GM04503 (cell line): ENCODE results near the gene TCN1.
"Not testable (repeated sequence)": the region's sequence is repeated elsewhere in the genome, so short reads cannot be mapped to it uniquely, and the experiment has no call there.

ENCODE experiments used
- DNase-seq: peaks from one replicate; pipeline ENCODE4 v3.0.0-alpha.2; 2012; ENCODE audit warnings: low read depth

The TCN1 gene

DNA sequence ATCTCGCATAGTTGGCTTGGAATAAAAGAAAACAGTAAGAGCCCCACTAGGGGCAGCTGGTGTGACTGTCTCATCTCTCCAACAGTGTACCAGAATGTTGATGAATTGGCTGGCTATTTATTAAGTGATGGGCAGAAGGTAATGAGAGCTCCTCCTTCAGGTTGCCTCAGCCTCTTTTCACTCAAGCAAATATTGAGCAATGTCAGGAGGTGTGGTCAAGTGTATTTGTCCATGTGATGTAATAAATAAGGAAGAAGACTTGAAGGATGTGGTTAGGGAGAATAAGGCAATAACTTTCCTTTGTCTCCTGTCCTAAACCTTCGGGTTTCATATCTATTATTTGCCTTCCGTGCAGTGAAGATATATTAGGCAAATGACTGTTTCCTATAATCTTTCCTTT, at the start of gene TCN1:
Gene TCN1, minus strand, starts transcription at position 91 of the 400 bp plus-strand sequence. Its CDS starts 17 bp downstream, at position 74.
- DNase-seq: no peak

DNA sequence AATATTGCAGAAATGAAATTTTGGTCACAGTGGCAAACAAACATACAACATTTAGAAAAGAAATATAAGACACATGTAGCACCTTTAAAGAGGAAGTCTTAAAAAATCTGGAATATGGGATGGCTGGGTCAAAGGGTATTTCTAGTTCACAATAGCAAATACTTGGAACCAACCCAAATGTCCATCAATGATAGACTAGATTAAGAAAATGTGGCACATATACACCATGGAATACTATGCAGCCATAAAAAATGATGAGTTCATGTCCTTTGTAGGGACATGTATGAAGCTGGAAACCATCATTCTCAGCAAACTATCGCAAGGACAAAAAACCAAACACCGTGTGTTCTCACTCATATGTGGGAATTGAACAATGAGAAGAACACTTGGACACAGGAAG, 37.3 kb upstream of the TCN1 start:
- DNase-seq: not testable (repeated sequence)

GRCh38 chr11:59901306-59901705, 35.0 kb upstream of the TCN1 start:
- no peak for DNase-seq

- DNase-seq: no peak
Measured at GRCh38 chr11:59900366-59901126, 34.3 kb upstream of the TCN1 start.

GRCh38 chr11:59899532-59899931, 33.2 kb upstream of the TCN1 start:
- no peak for DNase-seq

DNA sequence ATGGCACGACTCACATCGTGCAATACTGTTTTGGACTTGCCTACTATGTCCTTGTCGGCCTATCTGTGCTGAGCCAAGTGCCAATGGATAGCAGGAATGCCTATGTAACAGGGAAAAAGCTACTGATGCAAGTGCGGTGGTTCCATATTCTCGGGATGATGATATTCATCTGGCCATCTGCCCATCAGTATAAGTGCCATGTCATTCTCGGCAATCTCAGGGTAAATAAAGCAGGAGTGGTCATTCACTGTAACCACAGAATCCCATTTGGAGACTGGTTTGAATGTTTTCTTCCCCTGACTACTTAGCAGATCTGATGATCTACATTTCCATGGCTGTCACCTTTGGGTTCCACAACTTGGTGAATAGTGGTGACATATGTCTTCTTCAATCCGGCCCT, 32.4 kb upstream of the TCN1 start:
- no peak for DNase-seq

DNA sequence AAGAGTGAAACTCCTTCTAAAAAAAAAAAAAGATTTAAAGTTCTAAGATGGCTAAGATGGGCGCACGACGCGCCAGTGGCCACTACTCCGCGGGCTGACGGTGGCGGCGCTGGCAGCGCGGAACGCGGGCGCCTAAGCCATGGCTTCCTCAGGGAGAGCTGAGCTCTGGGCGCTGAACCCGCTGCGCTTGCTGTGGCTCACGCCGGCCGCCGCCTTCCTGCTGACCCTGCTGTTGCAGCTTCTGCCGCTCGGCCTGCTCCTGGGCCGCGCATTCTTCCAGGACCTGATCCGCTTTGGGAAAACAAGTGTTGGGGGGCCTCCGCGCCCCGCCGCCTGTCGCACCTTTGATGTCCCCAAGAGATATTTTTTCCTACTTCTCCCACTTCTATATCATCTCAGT, 31.8 kb upstream of the TCN1 start:
- DNase-seq: no peak

DNA sequence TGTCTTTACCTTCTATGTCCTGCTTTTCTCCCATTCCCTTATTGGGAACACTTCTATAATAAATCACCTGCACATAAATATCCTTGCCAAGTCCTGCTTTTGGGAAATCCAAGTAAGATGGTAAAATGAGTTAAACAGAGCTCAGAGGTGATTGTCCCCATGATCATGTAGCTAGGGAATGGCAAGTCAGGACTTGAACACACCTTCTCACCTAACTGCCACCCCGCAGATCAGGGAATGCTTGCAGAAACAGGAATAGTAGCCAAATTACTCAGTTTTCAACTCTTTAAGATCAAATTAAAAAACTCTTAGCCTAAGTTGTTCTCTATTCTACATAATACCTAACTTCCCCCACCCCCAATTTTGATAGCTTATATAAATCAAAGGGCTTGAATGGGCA, 28.3 kb upstream of the TCN1 start:
- DNase-seq: no peak

- DNase-seq: no peak
Measured at GRCh38 chr11:59891781-59892181, 25.5 kb upstream of the TCN1 start.

DNA sequence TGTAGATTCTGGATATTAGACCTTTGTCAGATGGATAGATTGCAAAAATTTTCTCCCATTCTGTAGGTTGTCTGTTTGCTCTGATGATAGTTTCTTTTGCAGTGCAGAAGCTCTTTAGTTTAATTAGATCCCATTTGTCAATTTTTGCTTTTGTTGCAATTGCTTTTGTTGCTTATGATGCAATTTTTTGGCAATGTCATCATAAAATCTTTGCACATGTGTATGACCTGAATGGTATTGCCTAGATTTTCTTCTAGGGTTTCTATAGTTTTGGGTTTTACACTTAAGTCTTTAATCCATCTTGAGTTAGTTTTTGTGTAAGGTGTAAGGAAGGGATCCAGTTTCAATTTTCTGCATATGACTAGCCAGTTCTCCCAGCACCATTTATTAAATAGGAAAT, 20.9 kb upstream of the TCN1 start:
- DNase-seq: not testable (repeated sequence)

GRCh38 chr11:59883597-59883996, 17.3 kb upstream of the TCN1 start:
- no peak for DNase-seq

GRCh38 chr11:59879567-59879966, 13.3 kb upstream of the TCN1 start:
- no peak for DNase-seq

GRCh38 chr11:59878575-59878974, 12.3 kb upstream of the TCN1 start, which contains the start of gene OOSP3:
TSS of gene OOSP3 (plus strand) at chr11:59878782. CDS start at chr11:59878809, 27 bp downstream.
- DNase-seq: no peak

DNA sequence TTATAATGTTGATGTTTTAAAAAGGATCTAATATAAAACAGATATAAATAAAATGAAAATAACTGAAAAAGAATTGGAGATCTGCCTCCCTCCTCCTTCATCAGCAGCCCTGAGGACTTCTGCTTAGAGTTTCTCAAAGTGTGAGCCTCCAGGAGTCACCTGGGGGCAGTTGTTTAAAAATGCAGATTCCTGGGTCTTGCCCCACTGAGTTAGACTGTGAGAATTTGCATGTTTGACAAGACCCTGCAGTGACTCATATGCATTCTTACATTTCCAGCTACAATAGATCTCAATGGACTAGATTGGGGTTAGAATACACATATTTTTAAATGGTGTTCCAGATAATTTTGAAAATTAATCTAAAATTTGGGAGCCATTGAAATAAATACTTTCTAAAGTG, 11.5 kb upstream of the TCN1 start:
- DNase-seq: no peak

- no peak for DNase-seq
Measured at GRCh38 chr11:59877325-59877724, 11.0 kb upstream of the TCN1 start.

- no peak for DNase-seq
Measured at GRCh38 chr11:59875856-59876519, 9.7 kb upstream of the TCN1 start.

DNA sequence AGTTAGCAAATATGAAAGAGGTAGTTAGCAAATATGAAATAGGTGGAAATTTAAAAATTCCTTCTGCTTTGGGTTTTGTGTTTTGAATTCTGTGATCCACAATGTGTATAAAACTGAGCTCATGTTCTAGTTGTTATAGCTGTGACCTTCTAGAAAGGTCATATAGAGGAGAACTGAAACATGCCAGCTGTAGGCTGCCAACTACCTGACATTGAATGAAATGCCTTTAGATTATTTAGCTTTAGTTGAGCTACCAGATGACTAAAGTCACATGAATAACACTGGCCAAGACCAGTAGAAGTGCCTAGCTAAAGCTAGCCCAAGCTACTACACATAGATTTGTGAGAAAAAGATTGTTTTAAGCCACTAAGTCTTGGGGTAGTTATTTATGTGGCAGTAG, 5.8 kb upstream of the TCN1 start:
- no peak for DNase-seq

DNA sequence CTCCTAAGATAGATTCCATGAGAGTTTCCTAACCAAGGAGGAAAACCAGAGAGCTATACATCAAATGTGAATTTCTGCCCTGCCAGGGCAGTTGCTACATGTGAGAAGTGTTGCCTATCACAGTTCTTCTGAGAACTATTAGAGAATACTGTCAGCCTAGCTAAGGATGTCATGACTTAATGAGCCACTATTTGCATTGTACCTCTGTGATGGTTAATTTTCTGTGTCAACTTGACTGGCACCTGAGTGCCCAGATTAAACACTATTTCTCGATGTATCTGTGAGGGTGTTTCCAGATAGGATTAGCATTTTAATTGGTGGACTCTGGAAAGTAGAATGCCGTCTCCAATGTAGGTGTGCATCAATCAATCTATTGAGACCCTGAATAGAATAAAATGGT, 1.7 kb upstream of the TCN1 start:
- DNase-seq: no peak

DNA sequence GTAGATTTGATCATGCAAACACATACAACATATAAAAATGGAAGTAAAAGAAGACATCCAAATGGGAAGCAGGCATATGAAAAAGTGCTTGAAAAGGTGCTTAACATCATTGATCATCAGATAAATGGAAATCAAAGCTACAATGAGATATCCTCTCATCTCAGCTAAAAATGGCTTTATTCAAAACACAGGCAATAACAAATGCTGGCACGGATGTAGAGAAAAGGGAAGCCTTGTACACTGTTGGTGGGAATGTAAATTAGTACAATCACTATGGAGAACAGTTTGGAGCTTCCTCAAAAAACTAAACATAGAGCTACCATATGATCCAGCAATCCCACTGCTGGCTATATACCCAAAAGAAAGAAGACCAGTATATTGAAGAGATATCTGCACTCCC, 549 bp upstream of the TCN1 start:
- no peak for DNase-seq

GRCh38 chr11:59865031-59865430, 1.3 kb downstream of the TCN1 start:
- DNase-seq: no peak

GRCh38 chr11:59862252-59862651, 4.0 kb downstream of the TCN1 start:
- no peak for DNase-seq

DNA sequence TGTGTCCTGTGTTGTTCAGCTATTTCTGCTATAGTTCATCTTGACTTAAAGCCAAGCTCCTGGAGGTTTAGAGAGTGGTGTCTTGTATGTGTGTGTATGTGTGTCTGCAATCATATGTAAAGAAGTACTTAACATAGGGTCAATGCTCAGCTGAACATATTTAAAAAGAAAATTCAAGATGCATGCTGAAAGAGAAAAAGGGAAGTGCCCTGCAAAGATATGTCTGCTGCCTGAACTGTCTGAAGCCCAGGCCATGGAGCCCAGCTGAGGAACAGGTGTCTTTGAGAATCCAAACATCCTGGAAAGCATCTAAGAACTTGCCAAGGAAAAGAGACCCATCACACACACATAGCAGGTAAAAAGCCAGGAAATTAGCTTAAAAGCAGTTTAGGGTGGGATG, 6.6 kb downstream of the TCN1 start:
- no peak for DNase-seq
